GM21528 (cell line): ENCODE data around the gene KLHL1.

Experiments
- ATAC-seq: cut with Tn5 transposase; IDR thresholded peaks from one replicate; pipeline ENCODE4 v1.9.1; 2021; ENCODE audit warnings: mild to moderate bottlenecking, moderate library complexity; ENCODE audit not compliant: unreplicated experiment, low FRiP score

The KLHL1 gene

GRCh38 chr13:70022646-70023045, 85.6 kb downstream of the KLHL1 start:
- no peak for ATAC-seq

- ATAC-seq: no peak
Measured at GRCh38 chr13:70016116-70016515, 92.1 kb downstream of the KLHL1 start.

GRCh38 chr13:70014337-70014736, 93.9 kb downstream of the KLHL1 start:
- ATAC-seq: no peak

- no peak for ATAC-seq
Measured at GRCh38 chr13:69999875-70000274, 108.4 kb downstream of the KLHL1 start.

GRCh38 chr13:69997061-69997460, 111.2 kb downstream of the KLHL1 start:
- ATAC-seq: no peak

- ATAC-seq: no peak
Measured at GRCh38 chr13:69980799-69981198, 127.5 kb downstream of the KLHL1 start.

GRCh38 chr13:69975496-69975895, 132.8 kb downstream of the KLHL1 start:
- ATAC-seq: no peak

GRCh38 chr13:69970520-69970919, 137.7 kb downstream of the KLHL1 start:
- no peak for ATAC-seq

GRCh38 chr13:69959046-69959445, 149.2 kb downstream of the KLHL1 start:
- no peak for ATAC-seq

GRCh38 chr13:69956839-69957238, 151.4 kb downstream of the KLHL1 start:
- ATAC-seq: no peak

GRCh38 chr13:69956349-69956748, 151.9 kb downstream of the KLHL1 start:
- no peak for ATAC-seq

GRCh38 chr13:69955271-69955670, 153.0 kb downstream of the KLHL1 start:
- no peak for ATAC-seq

- ATAC-seq: no peak
Measured at GRCh38 chr13:69951412-69951811, 156.8 kb downstream of the KLHL1 start.

- no peak for ATAC-seq
Measured at GRCh38 chr13:69950160-69950559, 158.1 kb downstream of the KLHL1 start.

GRCh38 chr13:69948016-69948415, 160.2 kb downstream of the KLHL1 start:
- ATAC-seq: peak; percentile 94

GRCh38 chr13:69947582-69947981, 160.7 kb downstream of the KLHL1 start:
- peak; percentile 27 for ATAC-seq

- ATAC-seq: no peak
Measured at GRCh38 chr13:69946511-69946910, 161.7 kb downstream of the KLHL1 start.

- ATAC-seq: peak; percentile 80
Measured at GRCh38 chr13:69935043-69935442, 173.2 kb downstream of the KLHL1 start.

GRCh38 chr13:69928262-69928661, 180.0 kb downstream of the KLHL1 start:
- ATAC-seq: no peak

GRCh38 chr13:69921156-69921555, 187.1 kb downstream of the KLHL1 start:
- no peak for ATAC-seq

GRCh38 chr13:69912630-69913029, 195.6 kb downstream of the KLHL1 start:
- ATAC-seq: no peak

- ATAC-seq: no peak
Measured at GRCh38 chr13:69910800-69911199, 197.5 kb downstream of the KLHL1 start.

GRCh38 chr13:69904784-69905183, 203.5 kb downstream of the KLHL1 start:
- no peak for ATAC-seq
